Measurements from ENCODE around the gene MCC. TPM values are rescaled to one million over a fixed set of nuclear protein-coding genes. Genes with fewer than 3 reads are reported as not detected.

Gene MCC
- total RNA-seq, 4 donors from 2014 or later = 5.1 to 22.3 (median 13.0) TPM

GRCh38 chr5:113433862-113434612, 54.2 kb downstream of the MCC start:
- Histone ChIP-seq H3K4me3 (replicated peaks in 1 of 3) (no peak overlapping the region), H3K4me1 (no peaks in the 10 kb centered on the region), H3K36me3 (no peaks in the 10 kb centered on the region), H3K9me3 (no peaks in the 10 kb centered on the region), H3K27ac (no peak overlapping the region), H3K27me3 (no peaks in the 10 kb centered on the region)
- 94 to 97% methylated on average over 31 to 36 of the region's 38 CpGs for WGBS, 2 donors
- no peak for TF ChIP-seq POLR2A (IDR thresholded peaks at IDR 0.05)
- TF ChIP-seq, protein P1, sequence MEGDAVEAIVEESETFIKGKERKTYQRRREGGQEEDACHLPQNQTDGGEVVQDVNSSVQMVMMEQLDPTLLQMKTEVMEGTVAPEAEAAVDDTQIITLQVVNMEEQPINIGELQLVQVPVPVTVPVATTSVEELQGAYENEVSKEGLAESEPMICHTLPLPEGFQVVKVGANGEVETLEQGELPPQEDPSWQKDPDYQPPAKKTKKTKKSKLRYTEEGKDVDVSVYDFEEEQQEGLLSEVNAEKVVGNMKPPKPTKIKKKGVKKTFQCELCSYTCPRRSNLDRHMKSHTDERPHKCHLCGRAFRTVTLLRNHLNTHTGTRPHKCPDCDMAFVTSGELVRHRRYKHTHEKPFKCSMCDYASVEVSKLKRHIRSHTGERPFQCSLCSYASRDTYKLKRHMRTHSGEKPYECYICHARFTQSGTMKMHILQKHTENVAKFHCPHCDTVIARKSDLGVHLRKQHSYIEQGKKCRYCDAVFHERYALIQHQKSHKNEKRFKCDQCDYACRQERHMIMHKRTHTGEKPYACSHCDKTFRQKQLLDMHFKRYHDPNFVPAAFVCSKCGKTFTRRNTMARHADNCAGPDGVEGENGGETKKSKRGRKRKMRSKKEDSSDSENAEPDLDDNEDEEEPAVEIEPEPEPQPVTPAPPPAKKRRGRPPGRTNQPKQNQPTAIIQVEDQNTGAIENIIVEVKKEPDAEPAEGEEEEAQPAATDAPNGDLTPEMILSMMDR (IDR thresholded peaks at IDR 0.05) = no peak
- intact Hi-C loops (cut with DNase I) = no loop called here
- DNase-seq = no peak

DNA sequence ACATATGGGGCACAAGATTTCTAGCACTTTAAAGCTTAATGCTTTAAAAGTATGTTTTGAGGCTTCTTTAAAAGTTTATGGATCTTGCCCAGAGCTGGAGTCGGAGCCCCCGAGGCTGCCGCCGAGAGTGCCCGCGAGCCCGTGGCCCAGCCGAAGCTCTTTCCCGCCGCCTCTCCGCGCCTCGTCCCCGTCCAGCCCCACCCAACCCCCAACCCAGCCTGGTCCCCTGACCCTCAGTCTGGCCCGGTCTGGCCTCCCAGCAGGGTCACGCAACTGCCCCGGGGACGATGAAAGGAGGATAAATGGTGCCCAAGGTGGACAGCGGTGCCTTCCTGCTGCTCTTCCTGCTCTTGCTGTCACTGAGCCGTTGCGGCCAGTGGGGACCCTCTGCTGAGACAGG, 55.2 kb downstream of the MCC start:
- DNase-seq = no peak
- WGBS, 2 donors = 95 to 97% methylated on average over 15 to 21 of the region's 21 CpGs
- no peaks in the 10 kb centered on the region for H3K27me3 ChIP-seq
- no peak overlapping the region for H3K27ac ChIP-seq
- no peaks in the 10 kb centered on the region for H3K36me3 ChIP-seq
- intact Hi-C loops (cut with DNase I) = no loop called here
- TF ChIP-seq, protein P1 (IDR thresholded peaks at IDR 0.05) = no peak
- no peak for TF ChIP-seq POLR2A (IDR thresholded peaks at IDR 0.05)
- no peaks in the 10 kb centered on the region for H3K9me3 ChIP-seq
- H3K4me1 ChIP-seq = no peaks in the 10 kb centered on the region
- no peak overlapping the region for H3K4me3 ChIP-seq (replicated peaks in 1 of 3)

DNA sequence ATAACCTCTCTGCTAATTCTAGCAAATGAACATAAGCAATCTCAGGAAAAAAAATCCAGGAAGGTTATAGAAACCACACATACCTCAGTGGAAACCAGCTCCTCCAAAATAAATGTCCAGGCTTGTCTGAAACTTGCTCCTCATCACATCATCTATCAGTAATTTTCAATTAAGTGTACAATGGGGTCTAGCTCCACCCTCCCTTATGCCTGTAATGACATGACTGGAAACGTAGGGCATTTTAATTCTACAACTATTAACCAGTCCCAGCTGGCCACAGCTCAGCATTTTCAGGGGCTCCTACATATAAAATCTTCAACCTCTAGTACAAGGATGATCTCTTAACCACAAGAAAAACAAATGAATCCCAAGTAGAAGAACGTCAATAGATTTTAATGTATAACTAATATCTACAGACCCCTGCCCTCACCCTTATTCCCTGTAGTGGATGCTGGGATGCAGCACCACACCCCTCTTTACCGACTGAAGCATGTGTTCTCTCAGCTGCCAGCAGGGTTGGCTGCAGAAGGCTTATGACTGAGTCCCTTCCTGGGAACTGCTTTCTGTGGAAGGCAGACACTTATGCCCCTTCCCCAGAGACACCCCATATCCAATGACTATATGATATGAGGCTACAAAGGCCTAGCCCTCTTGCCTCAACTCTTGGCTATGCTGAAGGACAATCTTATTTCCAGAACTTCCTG, 60.2 kb downstream of the MCC start:
- intact Hi-C loops (cut with DNase I) = no loop called here
- no peak for DNase-seq
- H3K9me3 ChIP-seq = no peaks in the 10 kb centered on the region
- no peak overlapping the region for H3K27ac ChIP-seq
- H3K4me1 ChIP-seq = no peaks in the 10 kb centered on the region
- no peak overlapping the region for H3K4me3 ChIP-seq (replicated peaks in 1 of 3)
- H3K27me3 ChIP-seq = no peaks in the 10 kb centered on the region
- WGBS, 2 donors = 74 to 82% methylated on average over 3 of the region's 3 CpGs
- TF ChIP-seq, protein P1 (IDR thresholded peaks at IDR 0.05) = no peak
- TF ChIP-seq POLR2A (IDR thresholded peaks at IDR 0.05) = no peak
- no peaks in the 10 kb centered on the region for H3K36me3 ChIP-seq

GRCh38 chr5:113425909-113426308, 62.3 kb downstream of the MCC start:
- Histone ChIP-seq H3K27me3 (no peaks in the 10 kb centered on the region), H3K4me1 (no peaks in the 10 kb centered on the region), H3K4me3 (replicated peaks in 1 of 3) (no peak overlapping the region), H3K9me3 (no peaks in the 10 kb centered on the region), H3K36me3 (no peaks in the 10 kb centered on the region), H3K27ac (no peak overlapping the region)
- intact Hi-C loops (cut with DNase I) = no loop called here
- WGBS, 2 donors = 91 to 98% methylated on average over 3 of the region's 3 CpGs
- TF ChIP-seq POLR2A (IDR thresholded peaks at IDR 0.05) = no peak
- TF ChIP-seq, protein P1 (IDR thresholded peaks at IDR 0.05) = no peak
- DNase-seq = no peak

DNA sequence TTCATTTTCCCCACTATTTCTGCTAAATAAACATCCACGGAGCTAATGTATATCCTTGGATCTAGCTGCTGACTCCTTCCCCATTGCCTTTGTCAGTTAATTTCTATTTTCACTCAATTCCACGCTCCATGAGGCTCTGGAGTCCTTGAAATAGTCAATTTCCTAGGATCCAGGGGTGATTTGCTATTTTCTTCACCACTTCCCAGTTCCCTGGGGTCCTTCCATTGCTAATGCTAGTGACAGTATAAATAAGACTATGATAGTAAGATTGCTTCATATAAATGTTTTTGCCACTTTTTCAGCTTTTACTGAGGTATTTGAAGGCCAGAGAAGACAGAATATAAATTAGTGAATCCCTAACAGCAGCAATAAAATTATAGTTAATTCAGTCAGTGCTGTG, 66.6 kb downstream of the MCC start:
- Histone ChIP-seq H3K9me3 (no peaks in the 10 kb centered on the region), H3K4me3 (replicated peaks in 1 of 3) (no peak overlapping the region), H3K4me1 (no peaks in the 10 kb centered on the region), H3K27me3 (no peaks in the 10 kb centered on the region), H3K27ac (no peak overlapping the region), H3K36me3 (no peaks in the 10 kb centered on the region)
- TF ChIP-seq POLR2A (IDR thresholded peaks at IDR 0.05) = no peak
- TF ChIP-seq, protein P1 (IDR thresholded peaks at IDR 0.05) = no peak
- DNase-seq = no peak
- WGBS, 2 donors = 72 to 84% methylated on average over 2 of the region's 2 CpGs
- intact Hi-C loops (cut with DNase I) = no loop called here

Measured in thyroid gland (tissue), 4 donors.